Naive thymus-derived CD4-positive, alpha-beta T cell (primary cell): ENCODE data around the gene NOD1. TPM values are rescaled to one million over a fixed set of nuclear protein-coding genes. Genes with fewer than 3 reads are reported as not detected.

Experiments used
- ATAC-seq: fragments of 150-1000 bp; cut with Tn5 transposase; 2 replicates; pipeline ENCODE4 v1.10.0; 2021; ENCODE audit warnings: mild to moderate bottlenecking, moderate library complexity
- CTCF ChIA-PET: fragments of 350-600 bp; sonication (Branson Sonifier 250); formaldehyde crosslinking; loops from one replicate; lab custom pipeline; 2021; ENCODE audit warnings: antibody characterized with exemption; lab: Charles Lee
- POLR2A ChIA-PET: fragments of 350-600 bp; sonication (Branson Sonifier 250); formaldehyde crosslinking; loops from one replicate; lab custom pipeline; 2021; ENCODE audit warnings: antibody characterized with exemption, inconsistent platforms; lab: Charles Lee
- DNase-seq, 9 donors: peaks; one replicate each; pipeline versions ENCODE4 v3.0.0 to v3.0.0-alpha.2; 2020 to 2022; ENCODE audit warnings: mixed read lengths in 1 of 9
- H3K27ac ChIP-seq: one replicate; pipeline ENCODE4 v1.7.0; 2013; ENCODE audit warnings: mild to moderate bottlenecking, low read depth, low read length, moderate library complexity
- H3K27me3 ChIP-seq, 2 donors: one replicate each; pipeline ENCODE4 v1.7.0; 2013; ENCODE audit warnings: low read length in 2 of 2, mild to moderate bottlenecking in 2 of 2, moderate library complexity in 2 of 2; ENCODE audit not compliant: control insufficient read depth in 2 of 2, insufficient read depth in 2 of 2
- H3K36me3 ChIP-seq, 3 experiments: 1 replicate in 2 of 3; 2 replicates in 1 of 3; pipeline ENCODE4 v1.7.0; 2013; ENCODE audit warnings: low read length in 3 of 3, mild to moderate bottlenecking in 3 of 3, moderate library complexity in 1 of 3; ENCODE audit not compliant: insufficient read depth in 3 of 3, control insufficient read depth in 2 of 3
- H3K4me1 ChIP-seq, 2 donors: one replicate each; pipeline ENCODE4 v1.7.0; 2013; ENCODE audit warnings: low read length in 2 of 2, mild to moderate bottlenecking in 2 of 2, moderate library complexity in 1 of 2; ENCODE audit not compliant: control insufficient read depth in 2 of 2, insufficient read depth in 2 of 2
- H3K4me3 ChIP-seq: 2 replicates; pipeline ENCODE4 v1.7.0; 2013; ENCODE audit warnings: mild to moderate bottlenecking, low read length
- H3K9me3 ChIP-seq, 3 experiments: 1 replicate in 2 of 3; 2 replicates in 1 of 3; pipeline ENCODE4 v1.7.0; 2013; ENCODE audit warnings: low read length in 3 of 3; ENCODE audit not compliant: control insufficient read depth in 2 of 3
- H3K27ac Mint-ChIP-seq, 9 donors: one replicate each; pipeline ENCODE4 v1.8.0; 2020 to 2022; ENCODE audit warnings: mixed read lengths in 9 of 9, mild to moderate bottlenecking in 8 of 9, moderate library complexity in 5 of 9, inconsistent platforms in 2 of 9
- H3K27me3 Mint-ChIP-seq, 5 donors: one replicate each; pipeline ENCODE4 v1.8.0; 2021 to 2022; ENCODE audit warnings: mixed read lengths in 5 of 5, mild to moderate bottlenecking in 1 of 5
- H3K36me3 Mint-ChIP-seq, 5 donors: one replicate each; pipeline ENCODE4 v1.8.0; 2020 to 2022; ENCODE audit warnings: mixed read lengths in 5 of 5, mild to moderate bottlenecking in 3 of 5, inconsistent platforms in 1 of 5
- H3K4me1 Mint-ChIP-seq, 7 donors: one replicate each; pipeline ENCODE4 v1.8.0; 2020 to 2022; ENCODE audit warnings: mixed read lengths in 7 of 7, mild to moderate bottlenecking in 3 of 7, inconsistent platforms in 1 of 7
- H3K4me3 Mint-ChIP-seq, 10 donors: one replicate each; pipeline ENCODE4 v1.8.0; 2020 to 2022; ENCODE audit warnings: mild to moderate bottlenecking in 10 of 10, mixed read lengths in 10 of 10, moderate library complexity in 6 of 10, inconsistent platforms in 2 of 10
- H3K9me3 Mint-ChIP-seq, 11 donors: one replicate each; pipeline ENCODE4 v1.8.0; 2020 to 2022; ENCODE audit warnings: mixed read lengths in 11 of 11, mild to moderate bottlenecking in 4 of 11, inconsistent platforms in 1 of 11, moderate library complexity in 1 of 11
- intact Hi-C, 2 donors: fragments of 100-400 bp; cut with micrococcal nuclease; formaldehyde crosslinking; loops; one replicate each; pipeline ENCODE4 v1.15.1; 2023
- polyA plus RNA-seq, 2 donors: library from polyadenylated mRNA; unstranded; fragments of 300-500 nt; fragmentation: Illumina TruSeq; gene quantifications; one replicate each; pipeline ENCODE4 v1.2.3, GENCODE V29; 2021
- total RNA-seq, 6 experiments: library from RNA in 5 of 6; stranded (reverse) in 5 of 6; gene quantifications; 1 replicate in 5 of 6; 2 replicates in 1 of 6; pipeline ENCODE4 v1.2.3 and lab custom pipeline; 2021 to 2026

Gene NOD1
- total and polyA plus RNA-seq, 7 experiments from 2014 or later: 6.1 to 24.6 (median 18.7) TPM

- peaks cover 17 to 23% of the 10 kb centered on the region in 2 donors for H3K4me1 ChIP-seq
- H3K9me3 ChIP-seq: no peaks in the 10 kb centered on the region
- Mint-ChIP-seq H3K27me3 (no peaks in the 10 kb centered on the region), H3K9me3 (peaks cover 0 to 3% (median 0%) of the 10 kb centered on the region in 11 donors), H3K4me1 (peaks cover 34 to 72% (median 65%) of the 10 kb centered on the region in 7 donors), H3K36me3 (peaks cover 0 to 29% (median 7%) of the 10 kb centered on the region in 5 donors), H3K27ac (peak overlapping the region in 5 of 9 donors; percentile 25 to 71 (median 63)), H3K4me3 (peak overlapping the region; percentile 27 to 95 (median 70))
- H3K27me3 ChIP-seq: no peaks in the 10 kb centered on the region
- peak in 1 of 9 donors; percentile 17 for DNase-seq
- no peak overlapping the region for H3K4me3 ChIP-seq
- no peak for ATAC-seq
- intact Hi-C loops: loop anchor here in 1 of 2 donors (5.0 kb wide), 1 partner anchor 314 kb away; no protein-coding TSS in a partner anchor
- peaks cover 0 to 3% (median 0%) of the 10 kb centered on the region in 3 experiments for H3K36me3 ChIP-seq
- ChIA-PET POLR2A (no interaction called here), CTCF (no interaction called here)
- H3K27ac ChIP-seq: no peak overlapping the region
Observed at GRCh38 chr7:30476459-30477145, 2.0 kb downstream of the NOD1 start.

DNA sequence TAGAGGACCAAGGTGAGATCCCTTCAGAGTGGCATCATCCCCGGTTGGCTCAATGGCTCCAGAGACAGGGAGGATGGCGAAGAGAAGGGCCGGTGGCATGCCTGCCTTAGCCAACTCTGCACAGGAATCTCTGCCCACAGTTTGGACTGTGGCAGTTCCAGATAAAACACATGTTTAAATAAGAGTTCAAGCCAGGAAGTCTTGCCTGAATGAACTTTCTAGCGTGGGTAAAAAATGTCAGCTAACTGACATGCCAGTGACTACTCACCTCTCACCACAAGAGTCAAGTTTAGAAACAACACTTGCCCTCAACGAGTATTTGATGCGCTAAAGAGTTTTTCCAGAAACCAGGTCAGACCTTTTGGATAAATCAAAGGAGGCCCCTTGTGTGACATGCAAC is 3.0 kb downstream of the NOD1 start:
- POLR2A ChIA-PET: no interaction called here
- intact Hi-C loops: loop anchor here in 1 of 2 donors (5.0 kb wide), 1 partner anchor 313 kb away; no protein-coding TSS in a partner anchor
- Histone ChIP-seq H3K9me3 (no peaks in the 10 kb centered on the region), H3K27ac (no peak overlapping the region), H3K4me3 (no peak overlapping the region), H3K27me3 (no peaks in the 10 kb centered on the region), H3K4me1 (peaks cover 23 to 26% of the 10 kb centered on the region in 2 donors), H3K36me3 (peaks cover 0 to 3% (median 0%) of the 10 kb centered on the region in 3 experiments)
- Mint-ChIP-seq H3K27ac (peak overlapping the region in 2 of 9 donors; percentile 25 to 71), H3K4me1 (peaks cover 39 to 81% (median 76%) of the 10 kb centered on the region in 7 donors), H3K36me3 (peaks cover 0 to 29% (median 7%) of the 10 kb centered on the region in 5 donors), H3K4me3 (peak overlapping the region in 2 of 10 donors; percentile 45 to 73), H3K27me3 (no peaks in the 10 kb centered on the region), H3K9me3 (peaks cover 0 to 3% (median 0%) of the 10 kb centered on the region in 11 donors)
- CTCF ChIA-PET: no interaction called here
- DNase-seq (peak in 1 of 9 donors; percentile 13), ATAC-seq (no peak)

- peak overlapping the region in 2 of 9 donors; percentile 3 to 27 for H3K27ac Mint-ChIP-seq
- peaks cover 0 to 3% (median 0%) of the 10 kb centered on the region in 11 donors for H3K9me3 Mint-ChIP-seq
- H3K9me3 ChIP-seq: no peaks in the 10 kb centered on the region
- H3K27me3 Mint-ChIP-seq: no peaks in the 10 kb centered on the region
- peaks cover 39 to 83% (median 81%) of the 10 kb centered on the region in 7 donors for H3K4me1 Mint-ChIP-seq
- no peak overlapping the region for H3K4me3 ChIP-seq
- CTCF ChIA-PET: no interaction called here
- no peak overlapping the region for H3K4me3 Mint-ChIP-seq
- no peak for DNase-seq
- H3K27ac ChIP-seq: no peak overlapping the region
- no peak for ATAC-seq
- peaks cover 0 to 36% (median 7%) of the 10 kb centered on the region in 5 donors for H3K36me3 Mint-ChIP-seq
- intact Hi-C loops: loop anchor here in 1 of 2 donors (5.0 kb wide), 1 partner anchor 313 kb away; no protein-coding TSS in a partner anchor
- no peaks in the 10 kb centered on the region for H3K27me3 ChIP-seq
- POLR2A ChIA-PET: interaction anchor here (0.5 to 1.0 kb wide), 3 partner anchors 26 to 534 kb away, joined by 3 read pairs; no protein-coding TSS in a partner anchor
- peaks cover 23 to 26% of the 10 kb centered on the region in 2 donors for H3K4me1 ChIP-seq
- peaks cover 0 to 3% (median 0%) of the 10 kb centered on the region in 3 experiments for H3K36me3 ChIP-seq
Observed at GRCh38 chr7:30474893-30475292, 3.7 kb downstream of the NOD1 start.

GRCh38 chr7:30474485-30474884 is 4.1 kb downstream of the NOD1 start:
- H3K4me1 ChIP-seq: peaks cover 23% of the 10 kb centered on the region in 2 donors
- Mint-ChIP-seq H3K4me1 (peaks cover 36 to 85% (median 80%) of the 10 kb centered on the region in 7 donors), H3K27ac (peak overlapping the region in 3 of 9 donors; percentile 3 to 68 (median 6)), H3K36me3 (peaks cover 0 to 36% (median 7%) of the 10 kb centered on the region in 5 donors), H3K9me3 (peaks cover 0 to 3% (median 0%) of the 10 kb centered on the region in 11 donors), H3K4me3 (no peak overlapping the region), H3K27me3 (no peaks in the 10 kb centered on the region)
- intact Hi-C loops: no loop called here
- H3K36me3 ChIP-seq: peaks cover 0 to 3% (median 0%) of the 10 kb centered on the region in 3 experiments
- no peak for DNase-seq
- H3K4me3 ChIP-seq: no peak overlapping the region
- no peak for ATAC-seq
- CTCF ChIA-PET: no interaction called here
- no peaks in the 10 kb centered on the region for H3K9me3 ChIP-seq
- H3K27ac ChIP-seq: no peak overlapping the region
- no peaks in the 10 kb centered on the region for H3K27me3 ChIP-seq
- POLR2A ChIA-PET: interaction anchor here (0.5 to 1.0 kb wide), 2 partner anchors 26 to 31 kb away, joined by 3 read pairs; no protein-coding TSS in a partner anchor

DNA sequence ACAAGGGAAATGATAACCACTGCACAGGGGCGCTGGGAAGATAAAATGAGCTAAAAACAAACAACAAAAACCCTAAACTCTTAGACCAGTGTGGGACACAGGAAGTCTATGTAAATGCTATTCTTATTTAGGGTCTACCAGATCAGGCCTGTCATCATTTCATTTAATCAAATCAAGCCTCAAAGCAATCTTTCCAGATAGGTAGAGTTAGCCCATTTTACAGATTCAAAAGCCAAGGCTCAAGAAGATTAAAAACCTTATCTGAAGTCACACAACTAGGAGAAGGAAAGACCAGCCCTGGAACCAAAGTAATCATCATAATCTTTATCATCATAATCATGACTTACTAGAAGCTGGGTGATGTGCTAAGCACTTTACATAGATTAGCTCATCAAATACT is 4.7 kb downstream of the NOD1 start:
- POLR2A ChIA-PET: no interaction called here
- Histone ChIP-seq H3K27ac (no peak overlapping the region), H3K36me3 (peaks cover 0 to 3% (median 0%) of the 10 kb centered on the region in 3 experiments), H3K27me3 (no peaks in the 10 kb centered on the region), H3K4me3 (no peak overlapping the region), H3K9me3 (no peaks in the 10 kb centered on the region), H3K4me1 (peaks cover 21 to 23% of the 10 kb centered on the region in 2 donors)
- DNase-seq: no peak
- CTCF ChIA-PET: no interaction called here
- Mint-ChIP-seq H3K4me1 (peaks cover 37 to 90% (median 81%) of the 10 kb centered on the region in 7 donors), H3K9me3 (peaks cover 0 to 3% (median 0%) of the 10 kb centered on the region in 11 donors), H3K36me3 (peaks cover 0 to 38% (median 7%) of the 10 kb centered on the region in 5 donors), H3K27me3 (no peaks in the 10 kb centered on the region), H3K4me3 (no peak overlapping the region), H3K27ac (peak overlapping the region in 1 of 9 donors; percentile 6)
- ATAC-seq: no peak
- intact Hi-C loops: no loop called here

DNA sequence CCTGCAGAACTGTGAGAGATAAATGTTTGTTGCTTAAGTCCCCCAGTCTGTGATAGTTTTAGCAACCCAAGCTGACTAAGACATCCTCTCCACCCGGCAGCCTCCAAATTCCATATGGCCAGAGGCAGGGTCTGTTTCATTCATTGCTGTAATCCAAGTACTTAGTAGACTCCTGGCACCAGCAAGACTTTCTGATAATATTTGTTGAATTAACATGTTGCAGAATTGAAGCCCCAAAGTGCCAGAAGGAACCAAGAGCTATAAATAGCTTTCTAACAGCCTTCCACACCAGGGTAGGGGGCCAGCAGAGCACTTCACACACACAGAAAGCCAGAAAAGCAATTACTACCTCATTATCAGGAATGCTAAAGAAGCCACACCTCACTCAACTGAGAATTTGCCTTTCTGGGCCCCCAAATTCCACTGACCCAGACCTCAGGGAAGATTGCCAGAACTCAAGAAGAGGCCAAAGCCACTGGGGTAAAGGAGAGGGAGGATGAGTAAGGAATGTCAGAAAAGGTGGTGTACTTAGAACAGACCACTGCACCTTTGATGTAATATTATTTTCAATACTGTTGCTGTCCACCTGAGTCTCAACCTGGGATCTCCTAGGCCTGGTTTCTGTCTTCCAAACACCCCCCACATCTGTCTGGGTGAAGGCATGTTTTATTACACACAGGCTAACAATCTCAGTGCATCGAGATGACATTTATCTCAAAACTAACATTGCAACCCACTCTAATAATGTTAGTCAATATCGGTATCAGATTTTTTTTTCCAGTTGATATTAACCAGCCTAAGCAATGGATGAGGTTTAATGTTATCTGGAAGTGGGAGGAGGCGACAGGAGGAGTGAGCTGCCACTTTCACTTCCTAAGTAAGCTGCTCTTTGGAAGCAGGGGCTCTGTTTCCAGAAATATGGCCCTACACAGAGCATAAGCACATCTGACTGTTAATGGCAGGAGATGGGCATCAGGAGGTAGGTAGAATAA is 5.5 kb downstream of the NOD1 start:
- ChIA-PET CTCF (no interaction called here), POLR2A (no interaction called here)
- Histone ChIP-seq H3K4me1 (peaks cover 22 to 25% of the 10 kb centered on the region in 2 donors), H3K9me3 (no peaks in the 10 kb centered on the region), H3K27me3 (no peaks in the 10 kb centered on the region), H3K27ac (no peak overlapping the region), H3K36me3 (no peaks in the 10 kb centered on the region), H3K4me3 (no peak overlapping the region)
- peak overlapping the region in 2 of 9 donors; percentile 4 to 62 for H3K27ac Mint-ChIP-seq
- no peak for ATAC-seq
- DNase-seq: no peak
- H3K4me1 Mint-ChIP-seq: peaks cover 43 to 95% (median 85%) of the 10 kb centered on the region in 7 donors
- peak overlapping the region in 1 of 10 donors; percentile 25 for H3K4me3 Mint-ChIP-seq
- intact Hi-C loops: no loop called here
- H3K9me3 Mint-ChIP-seq: peaks cover 0 to 3% (median 0%) of the 10 kb centered on the region in 11 donors
- peaks cover 0 to 43% (median 7%) of the 10 kb centered on the region in 5 donors for H3K36me3 Mint-ChIP-seq
- H3K27me3 Mint-ChIP-seq: no peaks in the 10 kb centered on the region
